GM19372 (cell line): Measurements from ENCODE around the gene LSM3.

Source experiments
- ATAC-seq: cut with Tn5 transposase; IDR thresholded peaks from one replicate; pipeline ENCODE4 v1.9.1; 2021; ENCODE audit warnings: mild to moderate bottlenecking, low read depth, moderate library complexity; ENCODE audit not compliant: unreplicated experiment

Gene LSM3

DNA sequence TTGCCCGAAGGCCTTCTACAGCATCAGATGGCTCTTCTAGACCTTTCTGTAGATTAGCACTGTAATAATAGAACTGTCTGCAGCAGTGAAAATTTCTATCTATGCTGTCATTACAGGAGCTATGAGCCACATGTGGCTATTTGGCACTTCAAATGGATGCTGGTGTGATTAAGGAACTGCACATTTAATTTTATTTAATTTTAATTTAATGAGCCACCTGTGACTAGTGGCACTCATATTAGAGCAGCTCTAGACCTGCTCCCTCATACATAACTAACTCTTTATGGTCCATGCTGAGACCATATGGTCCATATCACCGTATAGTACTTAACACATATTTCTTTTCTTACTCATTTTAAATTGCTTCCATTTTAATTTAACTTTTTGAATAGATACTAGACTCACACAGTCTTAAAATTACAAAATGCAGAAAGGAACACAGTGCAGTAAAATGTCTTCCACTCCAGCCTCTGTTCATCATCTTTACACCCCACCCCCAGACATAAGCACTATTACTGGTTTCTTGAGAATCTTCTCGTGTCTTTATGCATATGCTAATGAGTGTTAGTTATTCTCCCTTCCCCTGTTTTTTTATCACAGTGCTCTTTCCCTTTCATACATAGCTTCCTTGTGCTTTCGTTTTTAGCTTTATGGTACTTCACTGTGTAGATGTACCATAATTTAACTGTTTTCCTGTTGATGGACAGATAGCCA, 9.6 kb downstream of the LSM3 start:
- no peak for ATAC-seq

DNA sequence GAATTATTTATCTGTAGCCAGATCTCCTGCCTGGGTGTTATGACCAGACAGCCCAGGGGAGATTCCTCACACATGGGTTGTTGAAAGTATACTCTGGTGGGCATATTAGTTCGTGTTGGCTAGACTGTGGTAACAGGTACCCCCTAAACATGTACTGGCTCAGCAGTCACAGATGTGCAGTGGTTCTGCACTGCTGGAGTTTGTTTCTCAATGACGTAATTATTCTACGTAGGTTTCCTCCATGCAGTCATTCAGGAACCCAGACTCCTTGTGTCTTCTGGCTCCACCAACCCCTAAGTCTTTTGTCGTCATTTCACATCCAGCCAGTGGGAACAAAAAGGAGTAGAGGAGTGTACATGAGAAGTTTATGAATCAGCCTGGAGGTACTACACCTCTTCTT, 16.2 kb downstream of the LSM3 start:
- no peak for ATAC-seq

DNA sequence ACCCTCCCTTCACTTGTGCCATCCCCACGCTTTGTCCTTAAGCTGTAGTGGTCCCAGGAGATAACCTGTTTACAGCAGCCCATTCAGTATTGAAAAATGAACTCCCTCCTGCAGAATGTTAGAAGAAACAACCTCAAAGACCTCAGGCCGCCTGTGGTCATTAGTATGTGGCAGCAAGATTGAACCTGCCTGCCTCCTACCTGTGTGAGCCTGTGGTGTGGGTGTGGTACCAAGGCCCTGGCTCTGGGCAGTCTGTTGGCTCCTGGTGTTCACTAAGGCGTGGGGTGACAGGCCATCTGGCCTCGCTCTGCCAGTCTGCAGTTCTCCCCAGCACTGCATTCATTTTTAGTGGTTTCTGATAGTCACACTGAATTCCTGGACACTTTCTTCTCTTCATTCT, 21.0 kb downstream of the LSM3 start:
- ATAC-seq = no peak

DNA sequence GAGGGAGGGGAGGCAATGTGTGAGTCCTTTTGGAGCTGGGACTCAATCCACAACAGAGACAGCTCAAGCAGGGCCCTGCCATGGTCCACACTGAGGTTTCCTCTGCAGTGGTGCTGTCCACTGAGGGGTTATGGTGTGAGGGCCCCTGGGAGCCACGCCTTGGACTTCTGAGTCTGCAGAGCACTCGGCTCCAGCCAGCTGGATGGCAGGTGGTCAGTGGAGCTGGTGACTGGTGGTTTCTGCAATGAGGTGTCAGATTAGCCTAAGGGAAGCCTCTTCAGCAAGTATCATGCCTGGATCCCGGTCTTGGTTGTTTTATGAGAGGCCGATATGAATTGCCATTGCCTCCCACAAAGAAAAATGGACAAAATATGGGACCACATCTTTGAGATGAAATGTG, 21.7 kb downstream of the LSM3 start:
- ATAC-seq = no peak

DNA sequence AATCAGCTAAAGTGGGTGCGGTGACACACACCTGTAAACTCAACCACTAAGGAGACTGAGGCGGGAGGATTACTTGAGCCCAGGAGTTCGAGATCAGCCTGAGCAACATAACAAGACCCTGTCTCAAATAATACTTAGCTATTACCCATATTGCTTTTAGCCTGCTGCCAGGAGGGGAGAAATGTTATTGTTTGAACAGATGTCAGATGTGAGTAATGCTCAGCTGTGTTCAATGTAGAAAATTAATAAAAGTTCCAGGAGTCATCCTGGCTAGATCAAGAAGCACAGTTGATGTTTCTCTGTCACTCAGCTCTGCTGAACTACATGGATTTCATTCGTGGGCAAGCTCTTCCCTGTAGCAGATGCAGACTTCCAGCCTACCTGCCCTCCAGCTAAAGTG, 22.2 kb downstream of the LSM3 start:
- no peak for ATAC-seq

DNA sequence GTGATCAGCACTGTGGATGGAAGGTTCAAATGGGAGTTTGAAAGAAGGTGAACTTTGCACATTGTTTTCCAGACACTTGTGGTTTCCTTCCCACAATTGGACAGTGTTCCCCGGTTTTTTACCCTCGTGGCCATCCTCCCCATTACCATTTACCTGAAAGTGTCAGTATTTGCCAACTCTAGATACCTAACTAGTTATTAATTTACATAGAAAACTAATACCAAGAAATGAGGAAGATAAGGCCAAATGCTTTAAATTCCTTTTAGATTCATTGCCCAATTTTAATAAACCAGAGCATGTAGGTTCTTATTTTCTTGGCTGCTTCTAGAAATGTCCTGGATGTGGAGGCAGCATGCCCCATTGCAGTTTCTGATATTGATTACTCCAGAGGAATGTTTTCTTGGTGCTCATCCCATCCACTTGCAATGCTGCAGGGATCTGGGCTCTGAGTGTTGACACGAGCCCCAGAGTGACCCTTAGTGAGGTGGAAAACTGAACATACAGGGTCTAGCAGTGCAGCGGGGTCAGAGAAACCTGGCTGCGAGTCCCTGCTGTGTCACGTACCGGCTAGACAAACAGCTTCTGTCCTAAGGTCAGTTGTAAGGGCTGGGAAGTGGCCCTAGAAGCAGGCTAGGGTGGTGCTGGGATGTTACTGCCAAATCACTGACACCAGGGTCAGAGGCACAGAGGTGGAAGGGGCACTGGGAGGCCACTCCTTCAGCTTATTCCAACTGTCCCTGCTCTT, 23.5 kb downstream of the LSM3 start:
- ATAC-seq = no peak

DNA sequence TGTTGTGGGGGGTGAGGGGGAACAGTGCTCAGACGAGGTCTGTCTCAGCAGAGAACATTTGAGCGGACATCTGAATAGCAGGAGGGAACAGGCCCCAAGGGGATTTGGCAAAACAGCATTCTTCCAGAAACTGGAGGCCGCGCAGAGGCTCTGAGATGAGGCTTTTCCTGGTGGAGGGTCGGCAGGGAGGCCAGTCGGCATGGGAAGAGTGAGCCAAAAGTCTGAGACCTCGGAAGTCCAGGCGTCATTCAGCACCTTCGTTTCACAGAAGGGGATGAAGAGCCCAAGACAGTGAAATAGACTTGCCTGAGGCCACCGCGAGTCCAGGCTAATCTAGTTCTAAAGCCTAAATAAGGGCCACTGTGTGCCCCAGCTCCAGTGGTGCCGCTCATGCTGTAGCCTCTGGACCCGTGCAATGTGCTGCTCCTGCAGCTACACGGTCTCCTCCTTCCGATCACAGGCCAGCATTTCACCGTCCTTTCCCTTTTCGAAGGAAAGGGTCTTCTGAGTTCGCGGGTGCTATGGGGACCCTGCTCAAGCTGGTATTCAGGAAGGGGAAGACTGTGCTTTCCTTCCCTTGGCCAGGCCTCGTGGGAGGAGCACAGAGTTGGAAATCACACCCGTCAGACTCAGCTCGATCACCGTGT, 24.4 kb downstream of the LSM3 start:
- ATAC-seq = no peak

DNA sequence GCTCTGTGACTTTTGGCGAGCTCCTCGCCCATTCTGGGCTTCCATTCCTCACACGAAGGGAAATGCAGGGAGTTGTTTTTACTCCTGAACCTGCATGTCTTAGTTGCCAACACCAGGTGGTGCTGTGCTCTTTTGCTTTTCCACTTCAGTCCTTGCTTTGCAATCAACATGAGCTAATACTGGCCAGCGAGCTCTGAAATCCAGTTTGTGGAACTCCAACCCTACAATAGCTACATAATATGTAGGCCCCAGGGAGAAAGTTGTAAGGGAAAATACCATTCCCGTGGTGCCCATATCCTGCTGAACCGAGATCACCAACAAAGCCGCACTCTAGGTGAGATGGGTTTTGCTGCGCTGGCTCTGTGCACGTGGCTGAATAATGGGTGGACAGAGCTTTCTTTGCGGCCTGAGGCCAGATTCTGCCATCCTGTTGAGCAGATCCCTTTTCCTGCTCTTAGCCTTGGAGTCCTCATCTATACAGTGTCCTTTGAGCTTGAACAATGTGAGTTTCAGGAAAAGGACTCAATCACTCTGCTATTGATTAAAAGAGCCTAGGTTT, 25.0 kb downstream of the LSM3 start:
- no peak for ATAC-seq

DNA sequence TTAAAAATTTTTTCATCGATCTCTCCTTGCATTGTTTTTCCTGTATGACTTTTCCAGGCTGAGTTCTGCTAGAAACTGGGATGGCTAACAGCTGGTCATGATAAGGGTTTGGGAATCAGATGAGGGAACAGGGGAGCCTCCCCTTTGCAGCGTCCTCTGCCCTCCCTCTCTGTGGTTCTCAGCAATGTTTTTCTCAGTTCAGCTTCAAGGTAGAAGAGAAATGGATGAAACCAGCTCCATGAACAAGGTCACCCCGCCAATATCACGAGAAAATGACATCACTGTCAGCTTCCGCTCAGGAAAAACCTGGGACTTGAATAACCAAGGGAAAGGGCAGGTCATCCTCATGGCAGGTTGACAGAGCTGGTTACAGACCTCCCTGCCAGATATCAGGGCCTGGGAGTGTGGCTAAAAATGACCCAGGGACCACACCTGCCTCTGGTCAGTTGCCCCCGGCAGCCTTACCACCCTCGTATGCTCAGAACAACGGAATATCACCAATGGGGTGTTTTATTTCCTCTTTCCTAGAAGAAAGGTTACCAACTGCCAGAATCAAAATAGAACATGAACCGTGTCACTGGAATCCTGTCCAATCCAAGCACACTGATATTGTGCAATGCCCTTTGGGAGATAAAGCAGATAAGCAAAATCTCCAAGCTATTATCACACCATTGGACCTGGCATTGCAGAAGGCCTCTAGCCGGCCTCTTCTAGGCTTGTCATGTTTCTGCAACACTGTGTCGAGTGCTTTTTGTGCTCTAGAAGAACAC, 26.1 kb downstream of the LSM3 start:
- ATAC-seq = no peak

DNA sequence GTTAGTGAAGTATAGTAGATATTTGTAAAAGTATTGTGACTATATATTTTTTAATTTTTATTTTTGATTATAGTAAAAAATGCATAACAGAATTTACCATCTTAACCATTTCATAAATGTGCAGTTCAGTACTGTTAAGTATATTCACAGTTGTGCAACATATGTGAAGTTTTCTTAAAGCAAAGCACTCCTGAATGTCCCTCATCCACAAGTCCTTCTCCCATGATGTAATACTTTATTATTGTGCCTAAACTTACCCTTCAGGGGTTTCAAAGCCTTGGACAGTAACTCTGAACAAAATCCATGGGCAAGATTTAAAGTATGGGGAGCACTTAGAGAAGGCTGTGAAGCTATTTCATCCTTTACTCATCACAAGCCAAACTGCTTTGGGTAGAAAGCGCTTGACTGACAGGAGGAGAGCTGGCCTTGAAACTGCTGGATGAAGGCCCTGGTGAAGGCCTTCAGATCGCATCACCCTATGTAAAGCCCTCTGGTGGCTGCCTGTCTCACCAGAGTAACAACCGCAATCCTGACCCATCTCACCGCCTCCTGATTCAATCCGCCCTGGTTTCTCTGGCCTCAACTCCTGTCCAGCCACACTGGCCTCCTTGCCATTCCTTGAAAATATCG, 28.0 kb downstream of the LSM3 start:
- ATAC-seq = no peak

DNA sequence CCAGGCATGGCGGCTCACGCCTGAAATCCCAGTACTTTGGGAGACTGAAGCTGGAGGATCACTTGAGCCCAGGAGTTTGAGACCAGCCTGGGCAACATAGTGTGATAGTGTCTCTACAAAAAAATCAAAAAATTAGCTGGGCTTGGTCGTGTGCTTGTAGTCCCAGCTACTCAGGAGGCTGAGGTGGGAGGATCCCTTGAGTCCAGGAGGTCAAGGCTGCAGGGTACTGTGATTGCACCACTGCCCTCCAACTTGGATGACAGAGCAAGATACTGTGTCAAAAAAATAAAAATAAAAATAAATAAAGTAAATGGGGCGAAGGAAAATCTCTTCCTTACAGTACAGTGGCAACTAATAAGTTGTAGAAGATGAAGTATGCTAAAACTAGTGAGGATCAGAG, 29.6 kb downstream of the LSM3 start:
- no peak for ATAC-seq

DNA sequence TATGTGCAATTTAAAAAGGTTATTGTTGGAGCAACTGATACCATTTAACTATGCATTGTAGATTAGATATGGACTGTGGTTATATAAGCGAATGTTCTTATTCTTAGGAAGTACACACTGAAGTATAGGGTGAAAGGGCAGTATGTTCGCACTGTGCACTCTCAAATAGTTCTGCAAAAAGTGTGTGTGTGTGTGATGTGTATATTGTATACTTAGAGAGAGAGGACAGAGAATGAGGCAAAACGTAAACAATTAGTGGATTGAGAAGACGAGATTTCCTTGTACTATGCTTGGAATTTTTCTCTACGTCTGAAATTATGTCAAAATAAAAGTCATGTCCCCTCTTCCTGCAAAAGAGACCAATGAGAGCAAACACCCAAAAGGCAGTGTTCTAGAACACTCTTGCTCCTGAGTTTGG, 30.4 kb downstream of the LSM3 start:
- no peak for ATAC-seq

DNA sequence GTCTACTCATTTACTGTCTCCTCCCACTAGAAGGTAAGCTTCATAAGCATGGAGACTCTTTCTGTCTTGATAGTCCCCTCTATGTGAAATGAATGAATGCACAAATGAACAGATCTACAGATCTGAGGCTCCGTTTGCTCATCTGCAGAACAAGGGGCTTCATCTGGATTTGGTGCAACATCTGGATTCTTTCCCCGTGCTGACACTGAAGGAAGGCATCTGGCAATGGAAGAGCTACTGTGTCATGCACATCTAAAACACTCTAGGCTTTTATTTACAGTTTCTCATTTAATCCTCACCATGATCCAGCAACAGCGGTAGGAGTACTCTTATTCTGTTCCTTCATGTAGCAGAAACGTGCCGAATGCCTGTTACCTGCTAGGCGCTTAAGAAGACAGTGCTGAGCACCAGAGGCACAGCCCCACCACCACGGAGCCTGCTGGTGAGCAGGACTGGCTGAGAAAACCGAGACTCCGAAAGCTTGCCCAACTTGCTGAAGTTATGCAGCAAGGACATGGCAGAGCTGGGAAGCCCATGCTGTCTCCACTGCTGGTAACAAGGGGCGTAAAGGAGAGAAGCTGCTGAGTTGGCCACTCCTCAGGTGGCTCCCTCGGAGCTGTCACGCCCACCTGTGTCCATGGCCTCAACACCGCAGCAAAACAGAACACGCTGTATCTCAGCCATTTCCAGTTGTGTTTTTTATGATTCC, 31.1 kb downstream of the LSM3 start:
- no peak for ATAC-seq

DNA sequence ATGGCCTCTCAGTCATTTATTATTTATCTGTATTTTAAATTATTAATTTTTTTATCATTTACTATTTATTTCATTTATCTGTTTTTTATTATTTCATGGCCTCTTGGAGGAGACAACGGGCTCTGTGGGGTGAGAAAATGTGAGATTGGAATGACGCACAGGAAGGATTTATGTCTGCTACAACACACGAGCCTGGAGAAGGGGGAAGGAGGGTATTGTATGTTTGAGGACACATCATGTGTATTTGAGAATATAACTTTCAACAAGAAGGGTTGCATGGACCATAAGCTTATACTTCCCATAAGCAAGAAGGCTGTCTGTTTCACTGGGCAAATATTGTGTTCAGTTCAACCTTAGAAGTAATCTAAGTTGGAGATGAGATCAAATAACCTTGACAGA, 31.7 kb downstream of the LSM3 start:
- no peak for ATAC-seq

DNA sequence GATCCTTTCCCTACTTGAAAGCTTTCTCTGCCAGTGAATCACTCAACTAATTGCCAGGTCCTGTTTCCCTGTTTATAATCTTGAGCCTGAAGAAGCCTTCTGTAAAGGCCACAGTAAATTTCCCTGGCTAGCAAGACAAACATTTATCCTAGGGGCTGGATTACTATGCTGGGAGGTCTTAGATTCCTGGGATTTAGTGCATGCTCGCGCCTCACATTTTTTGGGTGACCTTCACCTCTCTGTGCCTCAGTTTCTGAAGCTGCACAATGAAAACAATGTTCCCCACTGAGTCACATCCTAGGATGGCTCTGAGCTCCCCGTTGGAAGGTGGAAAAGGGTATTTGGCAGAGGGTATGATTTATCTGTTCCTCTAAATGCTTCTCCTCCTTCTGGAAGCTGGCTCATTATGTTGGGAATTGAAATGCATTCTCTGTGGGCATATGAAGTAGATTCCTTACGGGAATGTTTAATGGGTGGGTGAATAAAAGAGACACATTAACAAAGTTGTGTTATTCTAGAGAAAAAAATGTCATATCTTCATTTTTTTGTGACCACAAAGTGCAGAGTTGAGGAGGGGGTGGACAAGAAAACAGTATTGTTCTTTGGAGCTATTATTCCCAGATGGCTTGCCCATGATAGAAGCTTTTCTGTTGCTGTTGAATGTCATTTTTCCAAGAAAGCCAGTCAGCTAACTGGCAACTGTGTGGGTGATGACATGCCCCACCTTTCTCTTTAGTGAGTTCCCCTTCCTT, 32.4 kb downstream of the LSM3 start:
- no peak for ATAC-seq

DNA sequence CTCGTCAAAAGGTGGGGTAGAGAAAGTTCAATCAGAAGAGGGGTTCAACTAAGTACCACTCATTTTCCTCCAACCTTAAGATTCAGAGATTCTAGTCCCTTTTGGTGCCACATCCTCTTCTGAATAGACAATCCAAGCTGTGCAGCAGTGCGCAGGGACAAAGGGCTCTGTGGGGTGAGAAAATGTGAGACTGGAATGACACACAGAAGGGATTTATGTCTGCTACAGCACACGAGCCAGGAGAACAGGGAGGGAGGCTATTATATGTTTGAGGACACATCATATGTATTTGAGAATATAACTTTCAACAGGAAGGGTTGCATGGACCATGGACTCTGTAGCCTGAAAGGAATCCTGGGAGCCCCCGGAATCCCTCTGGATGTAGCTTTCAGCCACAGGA, 33.0 kb downstream of the LSM3 start:
- ATAC-seq = no peak

DNA sequence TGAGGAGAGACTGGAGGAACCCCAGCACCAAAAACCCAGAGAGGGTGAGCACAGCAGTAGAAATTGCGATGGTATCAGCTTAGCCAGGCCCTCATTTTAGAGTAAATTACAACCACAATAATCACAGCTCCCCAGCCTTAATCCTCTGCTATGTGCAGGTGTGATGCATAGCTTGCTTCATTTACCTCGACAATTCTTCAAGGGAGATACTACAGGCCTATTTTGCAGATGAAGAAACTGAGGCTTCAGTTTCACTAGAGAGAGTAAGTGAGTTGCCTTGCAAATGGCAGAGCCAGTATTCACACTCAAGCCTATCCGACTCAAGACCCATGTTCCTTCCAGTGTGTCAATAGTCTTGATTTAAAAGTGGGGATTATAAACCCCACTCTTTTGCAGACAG, 33.4 kb downstream of the LSM3 start:
- no peak for ATAC-seq

DNA sequence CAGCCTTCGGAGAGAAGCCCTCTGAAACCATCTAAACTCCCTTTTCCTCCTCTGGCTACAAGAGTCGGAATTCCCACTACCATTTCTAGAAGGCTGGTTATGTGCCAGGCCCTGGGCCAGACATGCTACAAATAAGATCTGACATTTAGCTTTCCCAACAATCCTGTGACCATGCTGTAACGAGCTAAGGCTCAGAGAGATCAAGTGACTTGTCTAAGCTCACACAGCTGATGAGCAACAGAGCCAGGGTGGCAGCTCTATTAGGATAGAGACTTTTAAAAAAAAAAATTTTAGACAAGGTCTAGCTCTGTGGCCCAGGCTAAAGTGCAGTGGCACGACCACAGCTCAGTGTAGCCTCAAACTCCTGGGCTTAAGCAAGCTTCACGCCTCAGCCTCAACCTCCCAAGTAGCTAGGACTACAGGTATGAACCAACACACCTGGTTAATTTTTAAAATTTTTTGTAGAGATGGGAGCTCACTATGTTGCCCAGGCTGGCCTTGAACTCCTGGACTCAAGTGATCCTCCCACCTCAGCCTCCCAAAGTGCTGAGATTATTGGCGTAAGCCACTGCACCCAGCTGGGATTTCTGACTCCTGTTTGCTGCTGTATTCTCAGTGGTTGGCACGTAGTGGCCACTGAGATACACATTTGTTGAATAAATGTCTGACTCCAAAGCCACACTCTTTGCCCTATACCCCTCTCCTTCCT, 34.6 kb downstream of the LSM3 start:
- no peak for ATAC-seq
